ENCODE data around the gene GPR78. TPM values are rescaled to one million over a fixed set of nuclear protein-coding genes. Genes with fewer than 3 reads are reported as not detected.

GPR78 gene
- total RNA-seq, 1 experiment from 2014 or later, result not detected

GRCh38 chr4:8581094-8581861 lies 1.1 kb downstream of the GPR78 start:
- DNase-seq (ENCODE audit: low spot score), result no peak
- in situ Hi-C loops (cut with HindIII; ENCODE audit: low sequenced_read_pairs), result no loop called here

GRCh38 chr4:8582016-8582415 lies 1.8 kb downstream of the GPR78 start:
- no peak for DNase-seq (ENCODE audit: low spot score)
- in situ Hi-C loops (cut with HindIII; ENCODE audit: low sequenced_read_pairs), result no loop called here

- in situ Hi-C loops (cut with HindIII; ENCODE audit: low sequenced_read_pairs), result no loop called here
Observed at GRCh38 chr4:8582436-8582835, 2.2 kb downstream of the GPR78 start.

GRCh38 chr4:8582941-8583654 lies 2.9 kb downstream of the GPR78 start:
- in situ Hi-C loops (cut with HindIII; ENCODE audit: low sequenced_read_pairs), result no loop called here
- no peak for DNase-seq (ENCODE audit: low spot score)

More at GRCh38 chr4:8582436-8582835, 2.2 kb downstream of the GPR78 start:
- DNase-seq (ENCODE audit: low spot score), result no peak

- in situ Hi-C loops (cut with HindIII; ENCODE audit: low sequenced_read_pairs), result no loop called here
- DNase-seq (ENCODE audit: low spot score), result no peak
Observed at GRCh38 chr4:8583655-8584025, 3.4 kb downstream of the GPR78 start.

- DNase-seq (ENCODE audit: low spot score), result no peak
- in situ Hi-C loops (cut with HindIII; ENCODE audit: low sequenced_read_pairs), result no loop called here
Observed at GRCh38 chr4:8585186-8585585, 5.0 kb downstream of the GPR78 start.

- in situ Hi-C loops (cut with HindIII; ENCODE audit: low sequenced_read_pairs), result no loop called here
- DNase-seq (ENCODE audit: low spot score), result no peak
Observed at GRCh38 chr4:8585721-8586212, 5.6 kb downstream of the GPR78 start.

GRCh38 chr4:8586246-8586645 lies 6.1 kb downstream of the GPR78 start:
- no peak for DNase-seq (ENCODE audit: low spot score)
- in situ Hi-C loops (cut with HindIII; ENCODE audit: low sequenced_read_pairs), result no loop called here

- DNase-seq (ENCODE audit: low spot score), result no peak
- in situ Hi-C loops (cut with HindIII; ENCODE audit: low sequenced_read_pairs), result no loop called here
Observed at GRCh38 chr4:8586671-8587468, 6.7 kb downstream of the GPR78 start.

GRCh38 chr4:8587469-8588195 lies 7.4 kb downstream of the GPR78 start:
- no peak for DNase-seq (ENCODE audit: low spot score)
- in situ Hi-C loops (cut with HindIII; ENCODE audit: low sequenced_read_pairs), result no loop called here

- no peak for DNase-seq (ENCODE audit: low spot score)
- in situ Hi-C loops (cut with HindIII; ENCODE audit: low sequenced_read_pairs), result no loop called here
Observed at GRCh38 chr4:8588196-8588470, 7.9 kb downstream of the GPR78 start.

- no peak for DNase-seq (ENCODE audit: low spot score)
- in situ Hi-C loops (cut with HindIII; ENCODE audit: low sequenced_read_pairs), result no loop called here
Observed at GRCh38 chr4:8589336-8589735, 9.1 kb downstream of the GPR78 start.

GRCh38 chr4:8589823-8590545 lies 9.8 kb downstream of the GPR78 start:
- in situ Hi-C loops (cut with HindIII; ENCODE audit: low sequenced_read_pairs), result no loop called here
- no peak for DNase-seq (ENCODE audit: low spot score)

GRCh38 chr4:8590546-8590880 lies 10.3 kb downstream of the GPR78 start:
- DNase-seq (ENCODE audit: low spot score), result no peak
- in situ Hi-C loops (cut with HindIII; ENCODE audit: low sequenced_read_pairs), result no loop called here

- in situ Hi-C loops (cut with HindIII; ENCODE audit: low sequenced_read_pairs), result no loop called here
- no peak for DNase-seq (ENCODE audit: low spot score)
Observed at GRCh38 chr4:8591114-8591513, 10.9 kb downstream of the GPR78 start.

- in situ Hi-C loops (cut with HindIII; ENCODE audit: low sequenced_read_pairs), result no loop called here
- no peak for DNase-seq (ENCODE audit: low spot score)
Observed at GRCh38 chr4:8591626-8592365, 11.6 kb downstream of the GPR78 start.

- in situ Hi-C loops (cut with HindIII; ENCODE audit: low sequenced_read_pairs), result no loop called here
Observed at GRCh38 chr4:8592366-8593263, 12.4 kb downstream of the GPR78 start, which contains the start of gene CPZ. Gene CPZ, plus strand, starts transcription at chr4:8592765. Its CDS starts 69 bp downstream, at chr4:8592834.

More at GRCh38 chr4:8592366-8593263, 12.4 kb downstream of the GPR78 start, which contains the start of gene CPZ:
- DNase-seq (ENCODE audit: low spot score), result no peak

All from G401 (cell line).